Astrocyte (in vitro differentiated cells and primary cell): ENCODE data around the gene MIEF1. TPM values are rescaled to one million over a fixed set of nuclear protein-coding genes. Genes with fewer than 3 reads are reported as not detected.

Source experiments
- DNase-seq: peaks from one replicate; pipeline ENCODE4 v3.0.0-alpha.2; 2010; ENCODE audit warnings: low read depth
- FAIRE-seq: peaks from 2 replicates; lab custom pipeline; 2011; peaks lifted over from hg19 to GRCh38; lab: Jason Lieb, UNC
- H2AFZ ChIP-seq: 2 replicates; pipeline ENCODE4 v1.6.0; 2012; ENCODE audit warnings: low read depth, low read length, inconsistent platforms
- H3K27ac ChIP-seq: 2 replicates; pipeline ENCODE4 v1.5.1; 2011; ENCODE audit warnings: low read depth, low read length, inconsistent platforms
- H3K27me3 ChIP-seq: 2 replicates; pipeline ENCODE4 v1.6.0; 2011; ENCODE audit warnings: low read length, inconsistent platforms; ENCODE audit not compliant: insufficient read depth
- H3K36me3 ChIP-seq: 2 replicates; pipeline ENCODE4 v1.5.1; 2011; ENCODE audit warnings: low read length, inconsistent platforms; ENCODE audit not compliant: insufficient read depth
- H3K4me1 ChIP-seq: 2 replicates; pipeline ENCODE4 v1.5.1; 2011; ENCODE audit warnings: low read length, inconsistent platforms; ENCODE audit not compliant: insufficient read depth
- H3K4me2 ChIP-seq: 2 replicates; pipeline ENCODE4 v1.6.0; 2012; ENCODE audit warnings: low read length, inconsistent platforms
- H3K4me3 ChIP-seq: 2 replicates; pipeline ENCODE4 v1.5.1; 2011; ENCODE audit warnings: low read depth, mild to moderate bottlenecking, low read length, inconsistent platforms; ENCODE audit not compliant: insufficient read depth
- H3K79me2 ChIP-seq: 2 replicates; pipeline ENCODE4 v1.6.0; 2012; ENCODE audit warnings: mild to moderate bottlenecking, low read length, inconsistent platforms; ENCODE audit not compliant: insufficient read depth
- H3K9ac ChIP-seq: 2 replicates; pipeline ENCODE4 v1.6.0; 2012; ENCODE audit warnings: mild to moderate bottlenecking, low read length, inconsistent platforms
- H3K9me3 ChIP-seq: 2 replicates; pipeline ENCODE4 v1.5.1; 2012; ENCODE audit warnings: low read depth, mild to moderate bottlenecking, low read length, inconsistent platforms; ENCODE audit not compliant: insufficient read depth
- H4K20me1 ChIP-seq: 2 replicates; pipeline ENCODE4 v1.6.0; 2012; ENCODE audit warnings: low read length, inconsistent platforms; ENCODE audit not compliant: insufficient read depth
- H3K27ac Mint-ChIP-seq: one replicate; pipeline ENCODE4 v1.8.0; 2021; ENCODE audit warnings: mild to moderate bottlenecking, mixed read lengths; ENCODE audit not compliant: unreplicated experiment
- H3K27me3 Mint-ChIP-seq: one replicate; pipeline ENCODE4 v1.8.0; 2021; ENCODE audit warnings: low read depth, mixed read lengths; ENCODE audit not compliant: unreplicated experiment
- H3K36me3 Mint-ChIP-seq: one replicate; pipeline ENCODE4 v1.8.0; 2021; ENCODE audit warnings: low read depth, mixed read lengths; ENCODE audit not compliant: unreplicated experiment
- H3K4me1 Mint-ChIP-seq: one replicate; pipeline ENCODE4 v1.8.0; 2021; ENCODE audit warnings: low read depth, mixed read lengths; ENCODE audit not compliant: unreplicated experiment
- H3K4me3 Mint-ChIP-seq: one replicate; pipeline ENCODE4 v1.8.0; 2021; ENCODE audit warnings: mild to moderate bottlenecking, moderate library complexity, mixed read lengths; ENCODE audit not compliant: unreplicated experiment
- H3K9me3 Mint-ChIP-seq: one replicate; pipeline ENCODE4 v1.8.0; 2021; ENCODE audit warnings: mild to moderate bottlenecking, mixed read lengths; ENCODE audit not compliant: unreplicated experiment
- CTCF ChIP-seq: IDR thresholded peaks from 2 replicates; pipeline ENCODE4 v1.5.1; 2011; ENCODE audit warnings: low read depth, mild to moderate bottlenecking, inconsistent platforms, low read length, moderate library complexity; ENCODE audit not compliant: insufficient read depth
- EZH2 ChIP-seq: IDR thresholded peaks from 2 replicates; pipeline ENCODE4 v1.6.1; 2012; ENCODE audit warnings: mild to moderate bottlenecking, low read length, inconsistent platforms; ENCODE audit not compliant: insufficient read depth
- total RNA-seq: library from RNA; stranded (reverse); gene quantifications from 2 replicates; pipeline ENCODE4 v1.2.1, GENCODE V29; 2021

The MIEF1 gene
- total RNA-seq, 1 donor from 2014 or later: 35.6 TPM

DNA sequence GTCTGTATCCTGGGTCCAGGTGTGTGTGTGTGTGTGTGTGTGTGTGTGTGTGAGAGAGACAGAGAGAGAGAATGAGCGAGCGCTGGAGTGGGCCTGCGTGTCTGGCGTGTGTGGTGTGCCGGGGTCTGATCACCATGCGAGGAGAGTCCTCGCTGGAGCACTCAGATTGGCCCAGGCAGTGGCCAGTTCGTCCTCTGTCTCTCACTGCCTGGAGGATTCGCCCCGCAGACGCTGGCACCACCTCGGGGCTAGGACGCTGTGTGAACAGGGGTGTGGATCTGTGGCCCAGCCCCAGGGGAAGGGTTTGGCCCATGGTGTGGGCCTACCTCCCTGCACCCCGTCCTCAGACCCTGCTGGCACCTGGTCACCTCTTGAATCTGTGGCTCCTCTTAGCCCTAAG is 56.9 kb downstream of the MIEF1 start:
- Histone ChIP-seq H3K79me2 (no peaks in the 10 kb centered on the region), H3K9me3 (no peaks in the 10 kb centered on the region), H3K27me3 (peaks cover 57% of the 10 kb centered on the region), H3K4me2 (no peak overlapping the region), H3K27ac (no peak overlapping the region), H3K9ac (no peak overlapping the region), H3K4me1 (no peaks in the 10 kb centered on the region), H3K4me3 (no peak overlapping the region), H4K20me1 (no peaks in the 10 kb centered on the region), H2AFZ (no peak overlapping the region), H3K36me3 (no peaks in the 10 kb centered on the region)
- Mint-ChIP-seq H3K9me3 (no peaks in the 10 kb centered on the region), H3K4me1 (no peaks in the 10 kb centered on the region), H3K27me3 (peaks cover 44% of the 10 kb centered on the region), H3K36me3 (peaks cover 3% of the 10 kb centered on the region), H3K27ac (no peak overlapping the region), H3K4me3 (no peak overlapping the region)
- DNase-seq (no peak), FAIRE-seq (no peak)
- TF ChIP-seq EZH2: no peak
- TF ChIP-seq CTCF: no peak

- FAIRE-seq: no peak
Observed at GRCh38 chr22:39559456-39560105, 57.5 kb downstream of the MIEF1 start.

More at GRCh38 chr22:39559456-39560105, 57.5 kb downstream of the MIEF1 start:
- H3K27me3 ChIP-seq: peaks cover 57% of the 10 kb centered on the region
- peaks cover 3% of the 10 kb centered on the region for H3K36me3 Mint-ChIP-seq
- no peaks in the 10 kb centered on the region for H3K9me3 Mint-ChIP-seq
- no peak overlapping the region for H3K4me3 Mint-ChIP-seq
- no peaks in the 10 kb centered on the region for H3K36me3 ChIP-seq
- no peak for DNase-seq
- peaks cover 43% of the 10 kb centered on the region for H3K27me3 Mint-ChIP-seq
- no peak overlapping the region for H3K4me2 ChIP-seq
- no peak overlapping the region for H3K27ac ChIP-seq
- H3K27ac Mint-ChIP-seq: no peak overlapping the region
- H3K9ac ChIP-seq: no peak overlapping the region
- H3K4me1 Mint-ChIP-seq: no peaks in the 10 kb centered on the region
- no peaks in the 10 kb centered on the region for H3K9me3 ChIP-seq
- TF ChIP-seq CTCF: peak; percentile 29
- TF ChIP-seq EZH2: no peak
- no peaks in the 10 kb centered on the region for H3K4me1 ChIP-seq
- H3K4me3 ChIP-seq: no peak overlapping the region
- H2AFZ ChIP-seq: no peak overlapping the region
- no peaks in the 10 kb centered on the region for H4K20me1 ChIP-seq
- H3K79me2 ChIP-seq: no peaks in the 10 kb centered on the region
